ENCODE results near the gene DNAJC18.

The DNAJC18 gene

DNA sequence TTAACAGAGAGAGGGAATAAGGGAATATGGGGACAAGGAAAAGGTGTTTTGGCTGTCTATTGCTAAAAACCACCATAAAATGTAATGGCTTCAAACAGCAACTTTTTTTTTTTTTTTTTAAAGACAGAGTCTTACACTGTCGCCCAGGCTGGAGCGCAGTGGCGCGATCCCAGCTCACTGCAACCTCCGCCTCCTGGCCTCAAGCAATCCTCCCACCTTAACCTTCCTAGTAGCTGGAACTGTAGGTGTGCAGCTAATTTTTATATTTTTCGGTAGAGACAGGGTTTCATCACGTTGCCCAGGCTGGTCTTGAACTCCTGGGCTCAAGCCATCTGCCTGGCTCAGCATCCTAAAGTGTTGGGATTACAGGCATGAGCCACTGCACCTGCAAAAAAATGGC, 31.1 kb downstream of the DNAJC18 start:
- TF ChIP-seq CTCF (conservative IDR thresholded peaks at IDR 0.05; ENCODE audit: control insufficient read depth, insufficient read depth, low read depth, low read length), result no peak
- DNase-seq (ENCODE audit: low read depth), result no peak
- no peak overlapping the region for H3K4me3 ChIP-seq (ENCODE audit: control insufficient read depth, low read depth, low read length)

- no peak for TF ChIP-seq CTCF (conservative IDR thresholded peaks at IDR 0.05; ENCODE audit: control insufficient read depth, insufficient read depth, low read depth, low read length)
- no peak for DNase-seq (ENCODE audit: low read depth)
Observed at GRCh38 chr5:139407517-139407916, 31.8 kb downstream of the DNAJC18 start.

DNA sequence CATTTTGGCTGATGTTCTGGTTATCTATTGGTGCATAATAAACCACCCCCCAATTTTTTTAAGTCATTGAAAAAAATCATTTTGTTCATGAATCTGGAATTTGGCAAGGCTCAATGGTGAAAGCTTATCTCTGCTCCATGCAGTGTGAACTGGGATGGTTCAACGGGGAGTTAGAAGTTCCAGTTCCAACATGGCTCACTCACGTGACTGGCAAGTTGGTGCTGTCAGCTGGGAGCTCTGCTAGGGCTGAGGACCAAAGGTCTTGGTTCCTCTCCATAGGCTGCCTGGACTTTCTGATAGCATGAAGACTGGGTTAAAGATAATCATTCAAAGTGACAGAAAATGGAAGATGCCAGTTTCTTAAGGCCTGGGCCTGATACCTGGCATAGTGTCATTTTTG, 32.4 kb downstream of the DNAJC18 start:
- no peak for TF ChIP-seq CTCF (conservative IDR thresholded peaks at IDR 0.05; ENCODE audit: control insufficient read depth, insufficient read depth, low read depth, low read length)
- no peak for DNase-seq (ENCODE audit: low read depth)
- H3K4me3 ChIP-seq (ENCODE audit: control insufficient read depth, low read depth, low read length), result no peak overlapping the region

More at GRCh38 chr5:139407517-139407916, 31.8 kb downstream of the DNAJC18 start:
- H3K4me3 ChIP-seq (ENCODE audit: control insufficient read depth, low read depth, low read length), result no peak overlapping the region

DNA sequence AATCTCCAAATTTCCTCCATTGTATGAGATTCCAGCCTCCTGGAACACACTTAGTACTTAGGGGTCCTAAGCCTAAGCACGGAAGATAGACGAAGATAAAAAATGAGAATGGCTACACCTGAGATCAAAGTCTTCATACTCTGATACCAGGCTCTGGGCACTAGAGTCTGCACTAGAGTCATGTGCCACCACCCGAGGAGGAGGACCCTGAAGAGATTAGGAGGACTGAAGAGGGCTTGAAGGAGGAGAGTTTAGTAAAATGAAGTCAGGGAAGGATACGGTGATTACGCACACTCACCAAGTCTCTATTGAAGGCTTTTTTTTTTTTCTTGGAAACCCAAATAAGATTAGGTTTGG, 34.9 kb downstream of the DNAJC18 start:
- no peak for DNase-seq (ENCODE audit: low read depth)
- TF ChIP-seq CTCF (conservative IDR thresholded peaks at IDR 0.05; ENCODE audit: control insufficient read depth, insufficient read depth, low read depth, low read length), result no peak
- peak overlapping the region; percentile 63 for H3K4me3 ChIP-seq (ENCODE audit: control insufficient read depth, low read depth, low read length)

DNA sequence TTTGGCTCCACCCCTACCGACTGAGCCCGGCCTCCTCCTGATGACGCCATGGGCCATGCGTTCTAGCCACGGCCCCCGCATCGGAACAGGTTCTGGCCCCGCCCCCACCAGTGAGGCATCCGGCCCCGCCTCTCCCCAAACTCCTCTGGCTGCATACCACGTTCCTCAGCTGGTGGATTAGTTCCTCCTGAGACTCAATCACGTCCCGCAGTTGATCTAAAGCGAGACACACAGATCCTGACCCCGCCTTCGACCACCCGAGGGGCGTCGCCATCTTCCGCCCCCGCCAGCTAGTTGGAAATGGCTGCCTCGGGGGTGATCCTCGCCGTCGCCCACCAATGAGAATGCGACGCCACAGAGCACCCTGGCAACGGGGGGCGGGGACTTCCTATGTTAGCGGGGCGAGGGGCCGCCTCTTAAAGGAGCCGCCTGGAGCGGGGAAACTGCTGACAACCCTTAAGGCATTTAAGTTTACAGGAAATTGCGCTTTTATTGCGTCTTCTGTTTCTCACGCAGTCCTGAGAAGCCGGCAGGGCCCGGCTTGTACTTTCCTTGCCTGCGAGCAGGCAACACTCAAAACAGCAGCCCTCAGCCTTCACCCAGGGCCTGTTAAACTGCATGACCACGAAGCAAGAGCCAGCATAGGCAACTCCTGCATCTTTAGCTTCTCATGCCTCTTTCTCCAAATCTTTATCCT, 35.4 kb downstream of the DNAJC18 start, which contains the start of gene SPATA24:
SPATA24 (minus strand) TSS at position 303 of the 697 bp plus-strand sequence; CDS start at position 274, 29 bp downstream.
- TF ChIP-seq CTCF (conservative IDR thresholded peaks at IDR 0.05; ENCODE audit: control insufficient read depth, insufficient read depth, low read depth, low read length), result no peak
- peak within 1 kb of the TSS; percentile 63 for H3K4me3 ChIP-seq (ENCODE audit: control insufficient read depth, low read depth, low read length)
- DNase-seq (ENCODE audit: low read depth), result peak; percentile 95

DNA sequence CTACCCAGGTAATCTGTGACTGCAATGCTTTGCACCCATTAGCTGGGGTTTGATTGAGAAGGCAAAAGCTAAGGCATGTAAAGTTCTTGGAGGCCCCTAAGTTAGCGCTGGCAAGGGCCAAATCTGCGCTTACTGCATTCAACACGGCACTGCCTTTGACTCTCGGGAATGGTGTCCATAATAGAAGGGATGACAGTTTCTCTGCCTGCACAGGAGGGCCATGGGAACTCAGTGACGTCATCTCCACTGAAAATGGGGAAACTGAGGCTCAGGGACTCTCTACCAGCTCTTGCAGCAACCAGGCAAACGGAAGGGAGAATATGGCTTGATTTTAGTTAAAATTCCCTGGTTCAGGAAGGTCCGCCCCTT, 35.9 kb downstream of the DNAJC18 start:
- no peak for DNase-seq (ENCODE audit: low read depth)
- peak overlapping the region; percentile 63 for H3K4me3 ChIP-seq (ENCODE audit: control insufficient read depth, low read depth, low read length)
- no peak for TF ChIP-seq CTCF (conservative IDR thresholded peaks at IDR 0.05; ENCODE audit: control insufficient read depth, insufficient read depth, low read depth, low read length)

Measured in fibroblast of mammary gland (primary cell).